Measurements from ENCODE around the gene TMED3.

TMED3 gene

GRCh38 chr15:79365765-79366164 is 54.9 kb downstream of the TMED3 start:
- TF ChIP-seq CTCF (IDR thresholded peaks at IDR 0.05; ENCODE audit: low read depth, low read length): no peak

DNA sequence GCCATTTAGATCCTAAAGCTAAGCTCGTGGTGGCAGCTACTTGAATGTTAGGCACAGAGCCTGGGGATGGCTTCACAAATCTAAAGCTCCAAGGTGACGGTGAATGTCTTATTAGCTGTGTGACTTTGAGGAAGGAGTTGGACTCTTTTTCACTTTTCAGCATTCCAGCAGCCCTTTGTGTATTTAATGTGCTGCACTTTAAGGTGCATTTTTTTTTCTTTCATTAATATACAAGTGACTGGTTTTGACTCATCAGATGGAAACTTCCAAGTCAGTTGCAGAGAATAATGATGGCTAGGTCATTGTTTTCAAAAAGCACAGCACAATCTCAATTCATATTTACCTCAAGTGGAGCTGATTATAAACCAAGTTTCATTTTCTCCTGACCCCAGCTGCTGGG is 55.8 kb downstream of the TMED3 start:
- TF ChIP-seq CTCF (IDR thresholded peaks at IDR 0.05; ENCODE audit: low read depth, low read length): no peak

More at GRCh38 chr15:79365765-79366164, 54.9 kb downstream of the TMED3 start:
- H3K4me3 ChIP-seq (ENCODE audit: low read depth, low read length): no peak overlapping the region

GRCh38 chr15:79370716-79371115 is 59.8 kb downstream of the TMED3 start:
- no peak overlapping the region for H3K4me3 ChIP-seq (ENCODE audit: low read depth, low read length)

More for the DNA sequence above, 55.8 kb downstream of the TMED3 start:
- no peak overlapping the region for H3K4me3 ChIP-seq (ENCODE audit: low read depth, low read length)

GRCh38 chr15:79371591-79371990 is 60.7 kb downstream of the TMED3 start:
- no peak overlapping the region for H3K4me3 ChIP-seq (ENCODE audit: low read depth, low read length)
- no peak for TF ChIP-seq CTCF (IDR thresholded peaks at IDR 0.05; ENCODE audit: low read depth, low read length)

More at GRCh38 chr15:79370716-79371115, 59.8 kb downstream of the TMED3 start:
- no peak for TF ChIP-seq CTCF (IDR thresholded peaks at IDR 0.05; ENCODE audit: low read depth, low read length)

DNA sequence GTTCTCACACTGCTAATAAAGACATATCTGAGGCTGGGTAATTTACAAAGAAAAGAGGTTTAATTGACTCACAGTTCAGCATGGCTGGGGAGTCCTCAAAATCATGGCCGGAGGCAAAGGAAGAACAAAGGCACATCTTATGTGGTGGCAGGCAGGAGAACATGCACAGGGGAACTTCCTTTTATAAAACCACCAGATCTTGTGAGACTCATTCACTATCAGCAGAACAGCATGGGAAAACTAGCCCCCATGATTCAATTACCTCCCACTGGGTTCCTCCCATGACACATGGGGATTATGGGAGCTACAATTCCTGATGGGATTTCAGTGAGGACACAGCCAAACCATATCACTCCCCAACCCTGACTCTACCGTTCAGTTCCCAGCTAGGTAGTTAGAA is 61.5 kb downstream of the TMED3 start:
- TF ChIP-seq CTCF (IDR thresholded peaks at IDR 0.05; ENCODE audit: low read depth, low read length): no peak

More for the DNA sequence above, 61.5 kb downstream of the TMED3 start:
- H3K4me3 ChIP-seq (ENCODE audit: low read depth, low read length): no peak overlapping the region
